CD14-positive monocyte (primary cell): ENCODE measurements around the gene ATM. TPM values are rescaled to one million over a fixed set of nuclear protein-coding genes. Genes with fewer than 3 reads are reported as not detected.

Source experiments
- DNase-seq, 3 donors: peaks; one replicate each; pipeline ENCODE4 v3.0.0-alpha.2; 2011 to 2022
- H2AFZ ChIP-seq: 2 replicates; pipeline ENCODE4 v1.6.0; 2012; ENCODE audit warnings: mild to moderate bottlenecking, low read depth, low read length, inconsistent platforms; ENCODE audit not compliant: insufficient read depth, poor library complexity, severe bottlenecking
- H3K27ac ChIP-seq, 2 donors: 1 replicate in 1 of 2; 2 replicates in 1 of 2; pipeline ENCODE4 v1.5.1; 2012 to 2013; ENCODE audit warnings: low read length in 2 of 2, control low read depth in 1 of 2, inconsistent platforms in 1 of 2, low read depth in 1 of 2, mild to moderate bottlenecking in 1 of 2
- H3K27me3 ChIP-seq, 2 donors: one replicate each; pipeline versions ENCODE4 v1.6.0 to v1.6.1; 2011 to 2013; ENCODE audit warnings: low read length in 2 of 2; ENCODE audit not compliant: control insufficient read depth in 2 of 2, insufficient read depth in 2 of 2
- H3K36me3 ChIP-seq, 2 donors: replicated peaks in 1 of 2; 1 replicate in 1 of 2; 2 replicates in 1 of 2; pipeline versions ENCODE4 v1.5.1 to v1.6.1; 2012 to 2013; ENCODE audit warnings: low read length in 2 of 2, control low read depth in 1 of 2, inconsistent platforms in 1 of 2, mild to moderate bottlenecking in 1 of 2; ENCODE audit not compliant: insufficient read depth in 2 of 2, control insufficient read depth in 1 of 2
- H3K4me1 ChIP-seq, 2 donors: 1 replicate in 1 of 2; 2 replicates in 1 of 2; pipeline versions ENCODE4 v1.5.1 to v1.6.1; 2012 to 2013; ENCODE audit warnings: low read length in 2 of 2, control low read depth in 1 of 2, inconsistent platforms in 1 of 2, mild to moderate bottlenecking in 1 of 2, moderate library complexity in 1 of 2; ENCODE audit not compliant: insufficient read depth in 2 of 2, control insufficient read depth in 1 of 2
- H3K4me2 ChIP-seq: replicated peaks from 2 replicates; pipeline ENCODE3; 2012; ENCODE audit warnings: low read length, moderate library complexity, mild to moderate bottlenecking; ENCODE audit not compliant: poor library complexity, severe bottlenecking; ENCODE audit errors: extremely low read depth
- H3K4me3 ChIP-seq, 3 experiments: fragments of 200-600 bp in 1 of 3; sonication (generic) in 1 of 3; replicated peaks in 1 of 3; 1 replicate in 2 of 3; 2 replicates in 1 of 3; pipeline ENCODE4 v1.5.1; 2011 to 2013; ENCODE audit warnings: low read length in 3 of 3, mild to moderate bottlenecking in 3 of 3, control low read depth in 2 of 3, low read depth in 2 of 3, inconsistent platforms in 1 of 3, moderate library complexity in 1 of 3
- H3K79me2 ChIP-seq: 2 replicates; pipeline ENCODE4 v1.6.0; 2012; ENCODE audit warnings: mild to moderate bottlenecking, control low read depth, inconsistent platforms, low read length, moderate library complexity; ENCODE audit not compliant: insufficient read depth
- H3K9ac ChIP-seq: 2 replicates; pipeline ENCODE4 v1.6.0; 2017; ENCODE audit warnings: low read length, mild to moderate bottlenecking; ENCODE audit not compliant: insufficient read depth, poor library complexity, severe bottlenecking
- H3K9me3 ChIP-seq, 2 donors: replicated peaks in 1 of 2; 1 replicate in 1 of 2; 2 replicates in 1 of 2; pipeline versions ENCODE4 v1.5.1 to v1.6.1; 2012 to 2013; ENCODE audit warnings: low read length in 2 of 2, control low read depth in 1 of 2; ENCODE audit not compliant: control insufficient read depth in 1 of 2, insufficient read depth in 1 of 2
- H4K20me1 ChIP-seq: 2 replicates; pipeline ENCODE4 v1.6.0; 2012; ENCODE audit warnings: mild to moderate bottlenecking, low read length, control low read depth, moderate library complexity; ENCODE audit not compliant: insufficient read depth
- H3K27ac Mint-ChIP-seq, 7 donors: one replicate each; pipeline ENCODE4 v1.8.0; 2020; ENCODE audit warnings: mild to moderate bottlenecking in 7 of 7, mixed read lengths in 7 of 7, moderate library complexity in 6 of 7, inconsistent platforms in 2 of 7
- H3K27me3 Mint-ChIP-seq, 3 donors: one replicate each; pipeline ENCODE4 v1.8.0; 2021 to 2022; ENCODE audit warnings: low read depth in 3 of 3, mild to moderate bottlenecking in 3 of 3, mixed read lengths in 3 of 3, moderate library complexity in 3 of 3, inconsistent platforms in 1 of 3
- H3K36me3 Mint-ChIP-seq, 2 donors: one replicate each; pipeline ENCODE4 v1.8.0; 2020; ENCODE audit warnings: mixed read lengths in 2 of 2, inconsistent platforms in 1 of 2, mild to moderate bottlenecking in 1 of 2
- H3K4me1 Mint-ChIP-seq: one replicate; pipeline ENCODE4 v1.8.0; 2020; ENCODE audit warnings: mild to moderate bottlenecking, mixed read lengths
- H3K4me3 Mint-ChIP-seq, 2 donors: one replicate each; pipeline ENCODE4 v1.8.0; 2020; ENCODE audit warnings: mild to moderate bottlenecking in 2 of 2, mixed read lengths in 2 of 2, moderate library complexity in 1 of 2
- H3K9me3 Mint-ChIP-seq, 7 donors: one replicate each; pipeline ENCODE4 v1.8.0; 2020 to 2022; ENCODE audit warnings: mixed read lengths in 7 of 7, mild to moderate bottlenecking in 6 of 7, moderate library complexity in 6 of 7, inconsistent platforms in 2 of 7
- WGBS: methylation state at CpG from one replicate; pipeline ENCODE4 v1.1.5; 2013; ENCODE audit warnings: missing lambda C conversion rate; ENCODE audit not compliant: insufficient coverage; 5-methylcytosine and 5-hydroxymethylcytosine counted together
- intact Hi-C, 2 donors: fragments of 100-400 bp; cut with micrococcal nuclease; formaldehyde crosslinking; loops; one replicate each; pipeline versions ENCODE4 v1.15.0 to v1.15.1; 2023
- polyA plus RNA-seq, 3 donors: library from polyadenylated mRNA; depleted of rRNA in 1 of 3; unstranded in 2 of 3; stranded (reverse) in 1 of 3; fragments of 300-500 nt in 2 of 3; fragments of >200 nt in 1 of 3; fragmentation: Illumina TruSeq in 2 of 3; gene quantifications; 1 replicate in 2 of 3; 2 replicates in 1 of 3; pipeline ENCODE4 v1.2.3, GENCODE V29; 2012 to 2021
- TF ChIP-seq, protein P1 (sequence below): fragments of 200-600 bp; IDR thresholded peaks from one replicate; pipeline ENCODE4 v1.8.0; 2022; ENCODE audit warnings: antibody characterized with exemption, mild to moderate bottlenecking

The ATM gene
- polyA plus RNA-seq, 3 donors, result 13.2 to 56.7 (median 21.4) TPM

DNA sequence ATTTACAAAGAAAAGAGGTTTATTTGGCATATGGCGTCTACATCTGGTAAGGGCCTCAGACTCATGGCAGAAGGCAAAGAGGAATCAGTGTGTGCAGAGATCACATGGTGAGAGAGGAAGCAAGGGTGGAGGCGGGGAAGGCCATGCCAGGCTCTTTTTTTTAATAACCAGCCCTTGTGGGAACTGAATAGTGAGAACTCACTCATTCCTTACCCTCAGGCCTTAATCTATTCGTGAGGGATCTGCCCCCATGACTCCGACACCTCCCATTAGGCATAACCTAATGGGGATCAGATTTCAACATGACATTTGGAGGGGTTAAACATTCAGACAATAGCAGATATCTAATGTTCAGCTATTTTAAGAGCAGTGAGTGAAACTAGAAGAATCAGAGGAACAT is 55.7 kb downstream of the ATM start:
- H3K4me1 ChIP-seq, result no peaks in the 10 kb centered on the region
- DNase-seq, result no peak
- no peaks in the 10 kb centered on the region for H3K27me3 ChIP-seq
- no peaks in the 10 kb centered on the region for H3K79me2 ChIP-seq
- H3K9me3 ChIP-seq, result no peaks in the 10 kb centered on the region
- H3K4me3 Mint-ChIP-seq, result no peak overlapping the region
- no peak overlapping the region for H3K9ac ChIP-seq
- H3K4me3 ChIP-seq, result no peak overlapping the region
- H3K9me3 Mint-ChIP-seq, result peaks cover 12 to 18% (median 13%) of the 10 kb centered on the region in 7 donors
- peak overlapping the region in 2 of 7 donors; percentile 3 to 53 for H3K27ac Mint-ChIP-seq
- peaks cover 80 to 88% of the 10 kb centered on the region in 2 donors for H3K36me3 Mint-ChIP-seq
- no peak overlapping the region for H2AFZ ChIP-seq
- no peak overlapping the region for H3K4me2 ChIP-seq
- no peaks in the 10 kb centered on the region for H4K20me1 ChIP-seq
- no peak overlapping the region for H3K27ac ChIP-seq
- intact Hi-C loops, result no loop called here
- peaks cover 0 to 3% (median 0%) of the 10 kb centered on the region in 3 donors for H3K27me3 Mint-ChIP-seq
- TF ChIP-seq, protein P1, sequence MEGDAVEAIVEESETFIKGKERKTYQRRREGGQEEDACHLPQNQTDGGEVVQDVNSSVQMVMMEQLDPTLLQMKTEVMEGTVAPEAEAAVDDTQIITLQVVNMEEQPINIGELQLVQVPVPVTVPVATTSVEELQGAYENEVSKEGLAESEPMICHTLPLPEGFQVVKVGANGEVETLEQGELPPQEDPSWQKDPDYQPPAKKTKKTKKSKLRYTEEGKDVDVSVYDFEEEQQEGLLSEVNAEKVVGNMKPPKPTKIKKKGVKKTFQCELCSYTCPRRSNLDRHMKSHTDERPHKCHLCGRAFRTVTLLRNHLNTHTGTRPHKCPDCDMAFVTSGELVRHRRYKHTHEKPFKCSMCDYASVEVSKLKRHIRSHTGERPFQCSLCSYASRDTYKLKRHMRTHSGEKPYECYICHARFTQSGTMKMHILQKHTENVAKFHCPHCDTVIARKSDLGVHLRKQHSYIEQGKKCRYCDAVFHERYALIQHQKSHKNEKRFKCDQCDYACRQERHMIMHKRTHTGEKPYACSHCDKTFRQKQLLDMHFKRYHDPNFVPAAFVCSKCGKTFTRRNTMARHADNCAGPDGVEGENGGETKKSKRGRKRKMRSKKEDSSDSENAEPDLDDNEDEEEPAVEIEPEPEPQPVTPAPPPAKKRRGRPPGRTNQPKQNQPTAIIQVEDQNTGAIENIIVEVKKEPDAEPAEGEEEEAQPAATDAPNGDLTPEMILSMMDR, result no peak
- 89% methylated on average over 1 of the region's 4 CpGs for WGBS
- H3K4me1 Mint-ChIP-seq, result no peaks in the 10 kb centered on the region
- H3K36me3 ChIP-seq, result peaks cover 79 to 97% of the 10 kb centered on the region in 2 donors

DNA sequence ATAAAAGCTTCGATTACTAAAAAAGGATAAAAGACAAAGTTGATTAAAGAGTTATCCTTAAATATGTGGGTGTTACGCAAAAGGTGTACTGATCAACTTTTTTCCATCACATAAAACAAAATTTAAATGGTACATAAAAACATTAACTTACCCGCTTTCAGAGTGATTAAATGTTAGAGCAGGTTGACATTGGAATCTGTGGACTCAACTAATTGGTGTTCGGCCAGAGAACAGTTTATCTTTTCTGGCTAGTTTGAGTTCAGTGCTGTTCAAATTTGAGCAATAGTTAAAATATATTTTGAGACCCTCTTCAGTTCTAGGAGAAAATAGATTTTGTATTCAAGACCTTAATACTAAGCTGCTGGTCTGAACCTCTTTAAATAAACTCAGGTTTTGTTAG is 56.1 kb downstream of the ATM start:
- Mint-ChIP-seq H3K27me3 (peaks cover 0 to 3% (median 0%) of the 10 kb centered on the region in 3 donors), H3K9me3 (peaks cover 8 to 14% (median 9%) of the 10 kb centered on the region in 7 donors), H3K36me3 (peaks cover 76 to 83% of the 10 kb centered on the region in 2 donors), H3K4me3 (no peak overlapping the region), H3K27ac (peak overlapping the region in 3 of 7 donors; percentile 5 to 50 (median 32)), H3K4me1 (no peaks in the 10 kb centered on the region)
- H3K9me3 ChIP-seq, result no peaks in the 10 kb centered on the region
- TF ChIP-seq, protein P1, result no peak
- DNase-seq, result no peak
- intact Hi-C loops, result no loop called here
- H3K27me3 ChIP-seq, result no peaks in the 10 kb centered on the region
- no peaks in the 10 kb centered on the region for H3K4me1 ChIP-seq
- H3K4me3 ChIP-seq, result no peak overlapping the region
- no peak overlapping the region for H2AFZ ChIP-seq
- peaks cover 79 to 96% of the 10 kb centered on the region in 2 donors for H3K36me3 ChIP-seq
- H3K9ac ChIP-seq, result no peak overlapping the region
- H3K4me2 ChIP-seq, result no peak overlapping the region
- H3K27ac ChIP-seq, result no peak overlapping the region
- H3K79me2 ChIP-seq, result no peaks in the 10 kb centered on the region
- H4K20me1 ChIP-seq, result no peaks in the 10 kb centered on the region
- WGBS, result 100% methylated on average over 1 of the region's 4 CpGs
